22Rv1 (cell line): ENCODE measurements around the gene NR1I3.

Experiments used
- CTCF ChIP-seq: fragments of 450-650 bp; IDR thresholded peaks from 2 replicates; pipeline ENCODE4 v1.5.1; 2017; ENCODE audit warnings: mild to moderate bottlenecking
- ZFX ChIP-seq: fragments of 450-650 bp; IDR thresholded peaks from 2 replicates; pipeline ENCODE4 v1.6.1; 2017; ENCODE audit warnings: antibody characterized with exemption, borderline replicate concordance

GRCh38 chr1:161225534-161226319 is 12.3 kb downstream of the NR1I3 start, which contains the start of gene TOMM40L:
- peak; percentile 90 for TF ChIP-seq CTCF
- TF ChIP-seq ZFX, result no peak
